ENCODE results near the gene IL15RA.

GRCh38 chr10:5951167-5951711 is 26.1 kb downstream of the IL15RA start:
- TF ChIP-seq, protein P1, sequence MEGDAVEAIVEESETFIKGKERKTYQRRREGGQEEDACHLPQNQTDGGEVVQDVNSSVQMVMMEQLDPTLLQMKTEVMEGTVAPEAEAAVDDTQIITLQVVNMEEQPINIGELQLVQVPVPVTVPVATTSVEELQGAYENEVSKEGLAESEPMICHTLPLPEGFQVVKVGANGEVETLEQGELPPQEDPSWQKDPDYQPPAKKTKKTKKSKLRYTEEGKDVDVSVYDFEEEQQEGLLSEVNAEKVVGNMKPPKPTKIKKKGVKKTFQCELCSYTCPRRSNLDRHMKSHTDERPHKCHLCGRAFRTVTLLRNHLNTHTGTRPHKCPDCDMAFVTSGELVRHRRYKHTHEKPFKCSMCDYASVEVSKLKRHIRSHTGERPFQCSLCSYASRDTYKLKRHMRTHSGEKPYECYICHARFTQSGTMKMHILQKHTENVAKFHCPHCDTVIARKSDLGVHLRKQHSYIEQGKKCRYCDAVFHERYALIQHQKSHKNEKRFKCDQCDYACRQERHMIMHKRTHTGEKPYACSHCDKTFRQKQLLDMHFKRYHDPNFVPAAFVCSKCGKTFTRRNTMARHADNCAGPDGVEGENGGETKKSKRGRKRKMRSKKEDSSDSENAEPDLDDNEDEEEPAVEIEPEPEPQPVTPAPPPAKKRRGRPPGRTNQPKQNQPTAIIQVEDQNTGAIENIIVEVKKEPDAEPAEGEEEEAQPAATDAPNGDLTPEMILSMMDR (IDR thresholded peaks at IDR 0.05 in 2 of 3, conservative IDR thresholded peaks at IDR 0.05 in 1 of 3; ENCODE audit: control insufficient read depth in 2 of 3, extremely low read depth in 1 of 3, insufficient read depth in 1 of 3, low read depth in 3 of 3, low read length in 3 of 3): no peak
- TF ChIP-seq TAF1 (IDR thresholded peaks at IDR 0.05; ENCODE audit: borderline replicate concordance, low read depth, low read length): no peak
- TF ChIP-seq, protein P2, sequence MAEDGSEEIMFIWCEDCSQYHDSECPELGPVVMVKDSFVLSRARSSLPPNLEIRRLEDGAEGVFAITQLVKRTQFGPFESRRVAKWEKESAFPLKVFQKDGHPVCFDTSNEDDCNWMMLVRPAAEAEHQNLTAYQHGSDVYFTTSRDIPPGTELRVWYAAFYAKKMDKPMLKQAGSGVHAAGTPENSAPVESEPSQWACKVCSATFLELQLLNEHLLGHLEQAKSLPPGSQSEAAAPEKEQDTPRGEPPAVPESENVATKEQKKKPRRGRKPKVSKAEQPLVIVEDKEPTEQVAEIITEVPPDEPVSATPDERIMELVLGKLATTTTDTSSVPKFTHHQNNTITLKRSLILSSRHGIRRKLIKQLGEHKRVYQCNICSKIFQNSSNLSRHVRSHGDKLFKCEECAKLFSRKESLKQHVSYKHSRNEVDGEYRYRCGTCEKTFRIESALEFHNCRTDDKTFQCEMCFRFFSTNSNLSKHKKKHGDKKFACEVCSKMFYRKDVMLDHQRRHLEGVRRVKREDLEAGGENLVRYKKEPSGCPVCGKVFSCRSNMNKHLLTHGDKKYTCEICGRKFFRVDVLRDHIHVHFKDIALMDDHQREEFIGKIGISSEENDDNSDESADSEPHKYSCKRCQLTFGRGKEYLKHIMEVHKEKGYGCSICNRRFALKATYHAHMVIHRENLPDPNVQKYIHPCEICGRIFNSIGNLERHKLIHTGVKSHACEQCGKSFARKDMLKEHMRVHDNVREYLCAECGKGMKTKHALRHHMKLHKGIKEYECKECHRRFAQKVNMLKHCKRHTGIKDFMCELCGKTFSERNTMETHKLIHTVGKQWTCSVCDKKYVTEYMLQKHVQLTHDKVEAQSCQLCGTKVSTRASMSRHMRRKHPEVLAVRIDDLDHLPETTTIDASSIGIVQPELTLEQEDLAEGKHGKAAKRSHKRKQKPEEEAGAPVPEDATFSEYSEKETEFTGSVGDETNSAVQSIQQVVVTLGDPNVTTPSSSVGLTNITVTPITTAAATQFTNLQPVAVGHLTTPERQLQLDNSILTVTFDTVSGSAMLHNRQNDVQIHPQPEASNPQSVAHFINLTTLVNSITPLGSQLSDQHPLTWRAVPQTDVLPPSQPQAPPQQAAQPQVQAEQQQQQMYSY (CRISPR knock-in tag; IDR thresholded peaks at IDR 0.05): no peak

Measured in GM12878 (cell line).